Measurements from ENCODE around the gene ELAVL3. TPM values are rescaled to one million over a fixed set of nuclear protein-coding genes. Genes with fewer than 3 reads are reported as not detected.
"Not testable (repeated sequence)": the region's sequence is repeated elsewhere in the genome, so short reads cannot be mapped to it uniquely, and the experiment has no call there.

Gene ELAVL3
- total and polyA plus RNA-seq, 7 experiments from 2014 or later: 0.19 TPM; not detected in 6

DNA sequence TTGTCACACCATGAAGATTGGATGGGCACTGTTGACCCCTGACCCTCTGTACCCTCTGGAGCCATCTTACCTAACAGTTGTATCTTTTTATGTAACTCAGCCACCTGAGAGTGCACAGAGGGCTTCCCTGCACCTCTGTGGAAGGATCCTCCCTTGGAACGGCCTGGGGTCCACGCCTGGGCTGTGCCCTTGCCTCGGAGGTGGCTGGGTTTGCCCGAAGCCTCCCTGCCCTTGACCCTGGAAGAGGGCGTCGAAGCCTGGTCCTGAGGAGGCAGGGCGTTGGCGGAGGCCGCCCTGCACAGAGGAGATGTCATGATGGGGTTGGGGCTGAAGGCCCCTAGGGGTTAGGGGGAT lies 46.2 kb downstream of the ELAVL3 start:
- Mint-ChIP-seq H3K4me1 (peaks cover 10 to 34% (median 24%) of the 10 kb centered on the region in 7 donors), H3K27me3 (peaks cover 0 to 9% (median 0%) of the 10 kb centered on the region in 5 donors), H3K4me3 (peak overlapping the region; percentile 96 to 100 (median 99)), H3K27ac (peak overlapping the region; percentile 91 to 98 (median 97)), H3K9me3 (no peaks in the 10 kb centered on the region), H3K36me3 (peaks cover 0 to 13% (median 5%) of the 10 kb centered on the region in 5 donors)
- peak overlapping the region; percentile 77 for H3K4me3 ChIP-seq (ENCODE audit: low read length)
- CTCF ChIA-PET: interaction anchor here (0.9 to 1.9 kb wide), 3 partner anchors 43 to 57 kb away, joined by 3 to 7 read pairs (median 3); no protein-coding TSS in a partner anchor
- intact Hi-C loops (cut with micrococcal nuclease): loop anchor here (1.0 to 5.0 kb wide), 18 partner anchors 12 to 1716 kb away; partner anchors contain the start of genes CCDC159 (in 2 of the 2), ECSIT (in 2 of the 2), ELOF1 (in 2 of the 2) and TMEM205 (in 2 of the 2)
- peaks cover 13 to 16% of the 10 kb centered on the region in 2 donors for H3K4me1 ChIP-seq (ENCODE audit: control insufficient read depth in 2 of 2, insufficient read depth in 2 of 2, low read length in 2 of 2)
- H3K27ac ChIP-seq (ENCODE audit: low read depth, low read length): peak overlapping the region; percentile 77
- H3K27me3 ChIP-seq (ENCODE audit: control insufficient read depth in 2 of 2, insufficient read depth in 2 of 2, low read length in 2 of 2): no peaks in the 10 kb centered on the region
- no peaks in the 10 kb centered on the region for H3K9me3 ChIP-seq (ENCODE audit: control insufficient read depth in 2 of 3, low read length in 3 of 3)
- POLR2A ChIA-PET: interaction anchor here (1.0 to 1.9 kb wide), 4 partner anchors 51 to 94 kb away, joined by 4 to 24 read pairs (median 8); partner anchors contain the start of genes ECSIT and SWSAP1
- ATAC-seq: peak; percentile 1
- DNase-seq: no peak
- H3K36me3 ChIP-seq (ENCODE audit: control insufficient read depth in 2 of 3, insufficient read depth in 3 of 3, low read length in 3 of 3): peaks cover 0 to 25% (median 7%) of the 10 kb centered on the region in 3 experiments

DNA sequence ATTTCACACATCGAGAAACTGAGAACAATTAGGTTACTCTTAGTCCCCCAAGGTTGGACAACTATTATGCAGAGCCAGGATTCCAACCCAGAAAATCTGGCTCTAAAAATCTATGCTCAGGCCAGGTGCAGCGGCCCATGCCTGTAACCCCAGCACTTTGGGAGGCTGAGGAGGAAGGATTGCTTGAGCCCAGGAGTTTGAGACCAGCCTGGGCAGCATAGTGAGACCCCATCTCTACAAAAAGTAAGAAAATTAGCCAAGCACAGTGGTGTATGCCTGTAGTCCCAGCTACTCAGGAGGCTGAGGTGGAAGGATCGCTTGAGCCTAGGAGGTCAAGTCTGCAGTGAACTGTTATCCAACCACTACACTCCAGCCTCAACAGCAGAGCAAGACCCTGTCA lies 47.3 kb downstream of the ELAVL3 start:
- Histone ChIP-seq H3K4me1 (ENCODE audit: control insufficient read depth in 2 of 2, insufficient read depth in 2 of 2, low read length in 2 of 2) (peaks cover 13 to 16% of the 10 kb centered on the region in 2 donors), H3K36me3 (ENCODE audit: control insufficient read depth in 2 of 3, insufficient read depth in 3 of 3, low read length in 3 of 3) (peaks cover 0 to 18% (median 7%) of the 10 kb centered on the region in 3 experiments)
- intact Hi-C loops (cut with micrococcal nuclease); H3K27ac Mint-ChIP-seq; H3K4me3 ChIP-seq (ENCODE audit: low read length); H3K9me3 Mint-ChIP-seq; DNase-seq; H3K9me3 ChIP-seq (ENCODE audit: control insufficient read depth in 2 of 3, low read length in 3 of 3); H3K27me3 Mint-ChIP-seq; H3K27me3 ChIP-seq (ENCODE audit: control insufficient read depth in 2 of 2, insufficient read depth in 2 of 2, low read length in 2 of 2); H3K27ac ChIP-seq (ENCODE audit: low read depth, low read length); CTCF ChIA-PET; POLR2A ChIA-PET; ATAC-seq: not testable (repeated sequence)
- peak overlapping the region in 2 of 10 donors; percentile 13 to 23 for H3K4me3 Mint-ChIP-seq
- peaks cover 0 to 13% (median 5%) of the 10 kb centered on the region in 5 donors for H3K36me3 Mint-ChIP-seq
- peaks cover 10 to 34% (median 24%) of the 10 kb centered on the region in 7 donors for H3K4me1 Mint-ChIP-seq

DNA sequence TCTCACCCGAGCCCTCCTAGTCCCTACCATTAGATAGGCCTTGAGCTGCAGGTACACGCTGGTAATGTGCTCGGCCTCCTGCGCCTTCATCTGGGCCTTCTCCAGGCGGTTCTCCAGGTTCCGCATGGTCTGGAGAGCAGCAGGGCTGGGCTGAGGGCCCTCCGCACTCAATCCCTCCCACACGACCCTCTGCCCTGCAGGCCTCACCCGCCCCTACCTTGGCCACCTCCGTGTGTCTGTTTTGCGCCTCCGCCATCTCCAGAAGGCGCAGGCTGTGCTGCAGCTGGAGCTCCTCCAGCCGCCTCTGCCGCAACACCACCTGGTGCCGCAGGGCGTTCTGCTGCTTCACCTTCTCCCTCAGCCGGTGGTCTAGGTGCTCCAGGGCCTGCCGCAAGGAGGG lies 54.2 kb downstream of the ELAVL3 start:
- ATAC-seq (no peak), DNase-seq (no peak)
- POLR2A ChIA-PET: no interaction called here
- peaks cover 0 to 3% (median 0%) of the 10 kb centered on the region in 11 donors for H3K9me3 Mint-ChIP-seq
- H3K27ac Mint-ChIP-seq: peak overlapping the region in 1 of 9 donors; percentile 49
- no peaks in the 10 kb centered on the region for H3K36me3 Mint-ChIP-seq
- peaks cover 8 to 18% of the 10 kb centered on the region in 2 donors for H3K27me3 ChIP-seq (ENCODE audit: control insufficient read depth in 2 of 2, insufficient read depth in 2 of 2, low read length in 2 of 2)
- H3K9me3 ChIP-seq (ENCODE audit: control insufficient read depth in 2 of 3, low read length in 3 of 3): no peaks in the 10 kb centered on the region
- H3K27ac ChIP-seq (ENCODE audit: low read depth, low read length): no peak overlapping the region
- intact Hi-C loops (cut with micrococcal nuclease): no loop called here
- no peak overlapping the region for H3K4me3 ChIP-seq (ENCODE audit: low read length)
- peaks cover 14 to 24% of the 10 kb centered on the region in 2 donors for H3K4me1 ChIP-seq (ENCODE audit: control insufficient read depth in 2 of 2, insufficient read depth in 2 of 2, low read length in 2 of 2)
- CTCF ChIA-PET: no interaction called here
- peaks cover 15 to 31% (median 18%) of the 10 kb centered on the region in 5 donors for H3K27me3 Mint-ChIP-seq
- no peaks in the 10 kb centered on the region for H3K36me3 ChIP-seq (ENCODE audit: control insufficient read depth in 2 of 3, insufficient read depth in 3 of 3, low read length in 3 of 3)
- H3K4me3 Mint-ChIP-seq: no peak overlapping the region
- peaks cover 16 to 23% (median 21%) of the 10 kb centered on the region in 7 donors for H3K4me1 Mint-ChIP-seq

DNA sequence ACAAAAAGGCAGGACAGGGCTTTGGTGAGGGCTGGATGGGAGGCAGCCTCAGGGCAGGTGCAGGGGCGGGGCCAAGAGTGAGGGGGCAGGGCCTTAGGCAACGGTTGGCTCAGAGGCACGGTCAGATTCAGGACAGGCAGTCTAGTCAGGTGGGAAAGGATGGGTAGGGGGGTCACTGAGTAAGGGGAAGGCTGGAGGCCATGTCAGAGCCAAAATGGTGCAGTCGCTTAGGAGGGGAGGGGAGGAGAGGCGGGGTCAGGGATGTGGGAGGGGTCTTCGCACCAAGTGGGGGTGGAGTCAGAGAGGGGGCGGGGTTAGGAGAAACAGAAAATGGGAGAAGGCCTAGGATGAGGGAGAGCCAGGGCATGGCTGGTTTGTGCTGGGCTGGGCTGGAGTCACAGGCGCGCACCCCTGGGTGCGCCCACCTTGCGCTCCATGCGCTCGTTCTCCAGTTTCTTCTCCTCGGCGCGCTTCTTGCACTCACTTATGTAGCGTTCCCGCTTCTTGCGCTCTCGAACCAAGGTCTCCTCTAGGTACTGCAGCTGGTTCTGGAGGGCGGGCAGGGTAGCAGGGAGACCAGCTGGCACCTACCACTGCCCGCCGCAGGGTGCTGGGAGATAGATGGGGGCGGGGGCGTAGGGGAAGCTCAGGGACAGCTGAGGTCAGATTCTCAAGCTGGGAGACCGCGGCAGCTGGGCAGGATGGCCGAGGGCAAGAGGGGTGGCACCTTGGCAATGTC lies 55.0 kb downstream of the ELAVL3 start:
- no peak for DNase-seq
- CTCF ChIA-PET: no interaction called here
- Histone ChIP-seq H3K27me3 (ENCODE audit: control insufficient read depth in 2 of 2, insufficient read depth in 2 of 2, low read length in 2 of 2) (peaks cover 9 to 24% of the 10 kb centered on the region in 2 donors), H3K36me3 (ENCODE audit: control insufficient read depth in 2 of 3, insufficient read depth in 3 of 3, low read length in 3 of 3) (no peaks in the 10 kb centered on the region), H3K27ac (ENCODE audit: low read depth, low read length) (no peak overlapping the region), H3K4me1 (ENCODE audit: control insufficient read depth in 2 of 2, insufficient read depth in 2 of 2, low read length in 2 of 2) (peaks cover 14 to 31% of the 10 kb centered on the region in 2 donors), H3K9me3 (ENCODE audit: control insufficient read depth in 2 of 3, low read length in 3 of 3) (no peaks in the 10 kb centered on the region), H3K4me3 (ENCODE audit: low read length) (no peak overlapping the region)
- no peaks in the 10 kb centered on the region for H3K36me3 Mint-ChIP-seq
- POLR2A ChIA-PET: no interaction called here
- no peak for ATAC-seq
- intact Hi-C loops (cut with micrococcal nuclease): no loop called here
- peaks cover 0 to 3% (median 0%) of the 10 kb centered on the region in 11 donors for H3K9me3 Mint-ChIP-seq
- H3K4me1 Mint-ChIP-seq: peaks cover 22 to 29% (median 28%) of the 10 kb centered on the region in 7 donors
- H3K27me3 Mint-ChIP-seq: peaks cover 21 to 38% (median 23%) of the 10 kb centered on the region in 5 donors
- no peak overlapping the region for H3K4me3 Mint-ChIP-seq
- peak overlapping the region in 1 of 9 donors; percentile 45 for H3K27ac Mint-ChIP-seq

DNA sequence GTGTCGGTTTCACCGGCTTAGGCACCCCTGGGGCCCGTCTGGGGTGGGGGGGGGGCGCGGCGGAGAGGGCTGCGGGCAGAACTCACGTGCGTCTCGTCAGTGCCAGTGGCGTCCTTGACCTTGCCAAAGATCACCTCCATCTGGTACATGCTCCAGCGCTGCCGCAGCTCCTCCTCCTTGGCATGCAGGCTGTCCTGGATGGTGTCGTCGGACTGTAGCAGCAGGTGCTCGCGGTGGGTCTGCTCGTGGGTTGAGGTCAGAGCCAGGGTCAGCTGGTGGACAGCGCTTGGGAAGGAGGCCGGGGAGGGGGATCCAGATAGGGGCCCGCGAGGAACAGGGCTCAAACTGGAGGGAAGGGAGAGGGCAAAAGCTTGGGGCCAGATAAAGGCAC lies 57.1 kb downstream of the ELAVL3 start:
- Histone ChIP-seq H3K27me3 (ENCODE audit: control insufficient read depth in 2 of 2, insufficient read depth in 2 of 2, low read length in 2 of 2) (peaks cover 9 to 36% of the 10 kb centered on the region in 2 donors), H3K36me3 (ENCODE audit: control insufficient read depth in 2 of 3, insufficient read depth in 3 of 3, low read length in 3 of 3) (no peaks in the 10 kb centered on the region), H3K9me3 (ENCODE audit: control insufficient read depth in 2 of 3, low read length in 3 of 3) (no peaks in the 10 kb centered on the region), H3K4me1 (ENCODE audit: control insufficient read depth in 2 of 2, insufficient read depth in 2 of 2, low read length in 2 of 2) (peaks cover 14 to 40% of the 10 kb centered on the region in 2 donors), H3K4me3 (ENCODE audit: low read length) (no peak overlapping the region), H3K27ac (ENCODE audit: low read depth, low read length) (no peak overlapping the region)
- DNase-seq (no peak), ATAC-seq (no peak)
- intact Hi-C loops (cut with micrococcal nuclease): loop anchor here in 1 of 2 donors (2.0 kb wide), 1 partner anchor 43 kb away; no protein-coding TSS in a partner anchor
- H3K4me3 Mint-ChIP-seq: peak overlapping the region in 7 of 10 donors; percentile 7 to 85 (median 77)
- ChIA-PET CTCF (no interaction called here), POLR2A (interaction anchor here (5.4 kb wide), 1 partner anchor 49 kb away, joined by 31 read pairs; the partner anchor contains the start of gene SWSAP1)
- H3K4me1 Mint-ChIP-seq: peaks cover 27 to 44% (median 33%) of the 10 kb centered on the region in 7 donors
- H3K36me3 Mint-ChIP-seq: no peaks in the 10 kb centered on the region
- peaks cover 0 to 3% (median 0%) of the 10 kb centered on the region in 11 donors for H3K9me3 Mint-ChIP-seq
- H3K27me3 Mint-ChIP-seq: peaks cover 32 to 50% (median 40%) of the 10 kb centered on the region in 5 donors
- peak overlapping the region in 1 of 9 donors; percentile 41 for H3K27ac Mint-ChIP-seq

DNA sequence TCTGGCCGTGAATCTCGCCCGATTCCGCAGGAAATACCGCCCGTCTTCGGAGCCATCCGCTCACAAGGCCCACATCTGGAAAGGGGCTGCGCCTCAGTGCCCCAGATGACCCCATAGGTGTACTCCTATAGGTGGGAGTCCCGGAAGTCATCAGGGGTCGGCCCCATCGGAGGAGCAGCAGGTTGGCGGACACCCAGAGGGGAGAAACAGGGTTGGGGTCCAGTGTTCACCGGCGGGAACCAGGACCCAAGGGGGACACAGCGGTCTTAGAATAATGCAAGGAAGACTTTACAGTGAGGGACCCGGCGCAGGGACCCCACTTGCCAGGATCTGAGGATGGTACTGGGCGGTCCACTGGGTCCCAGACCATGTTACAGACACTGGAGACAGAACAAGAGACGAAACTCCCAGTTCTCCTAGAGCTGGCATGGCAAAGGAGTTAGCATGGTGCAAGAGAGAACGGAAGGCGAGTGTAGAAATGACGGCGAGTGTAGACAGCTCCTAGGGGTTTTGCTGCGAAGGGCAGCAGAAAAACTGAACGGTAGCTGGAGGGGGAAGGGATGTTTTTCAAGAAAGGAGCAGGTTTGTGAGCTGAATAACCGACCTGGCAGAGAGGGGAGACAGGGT lies 57.6 kb downstream of the ELAVL3 start:
- no peaks in the 10 kb centered on the region for H3K36me3 ChIP-seq (ENCODE audit: control insufficient read depth in 2 of 3, insufficient read depth in 3 of 3, low read length in 3 of 3)
- no peak for DNase-seq
- peaks cover 34 to 55% (median 41%) of the 10 kb centered on the region in 5 donors for H3K27me3 Mint-ChIP-seq

More for the DNA sequence above, 57.6 kb downstream of the ELAVL3 start:
- H3K27ac ChIP-seq (ENCODE audit: low read depth, low read length): no peak overlapping the region
- H3K27me3 ChIP-seq (ENCODE audit: control insufficient read depth in 2 of 2, insufficient read depth in 2 of 2, low read length in 2 of 2): peaks cover 9 to 36% of the 10 kb centered on the region in 2 donors
- Mint-ChIP-seq H3K27ac (peak overlapping the region in 2 of 9 donors; percentile 41 to 51), H3K36me3 (no peaks in the 10 kb centered on the region), H3K9me3 (peaks cover 0 to 3% (median 0%) of the 10 kb centered on the region in 11 donors), H3K4me3 (peak overlapping the region; percentile 23 to 85 (median 81)), H3K4me1 (peaks cover 27 to 45% (median 35%) of the 10 kb centered on the region in 7 donors)
- POLR2A ChIA-PET: interaction anchor here (1.7 to 5.4 kb wide), 3 partner anchors 8 to 48 kb away, joined by 5 to 31 read pairs (median 6); partner anchors contain the start of gene SWSAP1
- ATAC-seq: no peak
- H3K4me1 ChIP-seq (ENCODE audit: control insufficient read depth in 2 of 2, insufficient read depth in 2 of 2, low read length in 2 of 2): peaks cover 14 to 40% of the 10 kb centered on the region in 2 donors
- H3K4me3 ChIP-seq (ENCODE audit: low read length): no peak overlapping the region
- no peaks in the 10 kb centered on the region for H3K9me3 ChIP-seq (ENCODE audit: control insufficient read depth in 2 of 3, low read length in 3 of 3)
- intact Hi-C loops (cut with micrococcal nuclease): loop anchor here in 1 of 2 donors (2.0 kb wide), 1 partner anchor 42 kb away; no protein-coding TSS in a partner anchor
- CTCF ChIA-PET: no interaction called here
